Hepatocyte (in vitro differentiated cells): Measurements from ENCODE around the gene FMO5. TPM values are rescaled to one million over a fixed set of nuclear protein-coding genes. Genes with fewer than 3 reads are reported as not detected.
A peak's percentile ranks its signal among the peaks of the same experiment; 100 is the strongest.
"Not testable (repeated sequence)": the region's sequence is repeated elsewhere in the genome, so short reads cannot be mapped to it uniquely, and the experiment has no call there.

Experiments used
- DNase-seq: peaks from one replicate; pipeline ENCODE4 v3.0.0-alpha.2; 2016; ENCODE audit warnings: low spot score
- H2AFZ ChIP-seq: fragments of 200-600 bp; sonication (generic); 2 replicates; pipeline ENCODE4 v1.6.0; 2016; ENCODE audit warnings: antibody characterized with exemption, mild to moderate bottlenecking
- H3K27ac ChIP-seq: fragments of 200-600 bp; sonication (generic); 2 replicates; pipeline ENCODE4 v1.5.1; 2016; ENCODE audit warnings: mild to moderate bottlenecking
- H3K27me3 ChIP-seq: fragments of 200-600 bp; sonication (generic); 2 replicates; pipeline ENCODE4 v1.6.1; 2016
- H3K36me3 ChIP-seq: fragments of 200-600 bp; sonication (generic); replicated peaks from 2 replicates; pipeline ENCODE4 v1.5.1; 2016; ENCODE audit warnings: low read depth; ENCODE audit not compliant: insufficient read depth
- H3K4me1 ChIP-seq: fragments of 200-600 bp; sonication (generic); 2 replicates; pipeline ENCODE4 v1.5.1; 2016; ENCODE audit warnings: mild to moderate bottlenecking, moderate library complexity; ENCODE audit not compliant: insufficient read depth
- H3K4me2 ChIP-seq: fragments of 200-600 bp; sonication (generic); 2 replicates; pipeline ENCODE4 v1.6.0; 2016
- H3K4me3 ChIP-seq: fragments of 200-600 bp; sonication (generic); 2 replicates; pipeline ENCODE4 v1.5.1; 2016; ENCODE audit warnings: mild to moderate bottlenecking
- H3K79me2 ChIP-seq: fragments of 200-600 bp; sonication (generic); 2 replicates; pipeline ENCODE4 v1.6.0; 2017; ENCODE audit warnings: mild to moderate bottlenecking
- H3K9me2 ChIP-seq: fragments of 200-600 bp; sonication (generic); replicated peaks from 2 replicates; pipeline ENCODE4 v1.6.0; 2017; ENCODE audit warnings: mild to moderate bottlenecking; ENCODE audit not compliant: insufficient read depth
- H3K9me3 ChIP-seq: fragments of 200-600 bp; sonication (generic); 2 replicates; pipeline ENCODE4 v1.5.1; 2016; ENCODE audit warnings: low read depth, mild to moderate bottlenecking
- H4K20me1 ChIP-seq: fragments of 200-600 bp; sonication (generic); 2 replicates; pipeline ENCODE4 v1.6.0; 2016; ENCODE audit warnings: mild to moderate bottlenecking; ENCODE audit not compliant: insufficient read depth, poor library complexity, severe bottlenecking
- CTCF ChIP-seq: fragments of 200-600 bp; sonication (generic); IDR thresholded peaks from 2 replicates; pipeline ENCODE4 v1.5.1; 2016; ENCODE audit warnings: antibody characterized with exemption, mild to moderate bottlenecking; ENCODE audit not compliant: poor library complexity
- EZH2 ChIP-seq: fragments of 200-600 bp; sonication (generic); IDR thresholded peaks from 2 replicates; pipeline ENCODE4 v1.6.1; 2016; ENCODE audit warnings: antibody characterized with exemption, mild to moderate bottlenecking, borderline replicate concordance
- EZH2phosphoT487 ChIP-seq: fragments of 200-600 bp; sonication (generic); IDR thresholded peaks from one replicate; pipeline ENCODE4 v1.6.1; 2018; ENCODE audit warnings: antibody characterized with exemption, mild to moderate bottlenecking, low read depth, moderate library complexity; ENCODE audit not compliant: unreplicated experiment, severe bottlenecking
- WGBS: methylation state at CpG from one replicate; pipeline ENCODE4 v1.1.6; 2016; ENCODE audit warnings: low lambda C conversion rate; ENCODE audit errors: missing lambda C conversion rate; 5-methylcytosine and 5-hydroxymethylcytosine counted together
- polyA plus RNA-seq: library from polyadenylated mRNA; unstranded; fragments of >200 nt; fragmentation: Nextera tagmentation; extraction: Ambion mirVana; gene quantifications from 2 replicates; pipeline ENCODE4 v1.2.1, GENCODE V29; 2016
- total RNA-seq: library from RNA; depleted of rRNA; stranded (reverse); fragments of >200 nt; gene quantifications from 2 replicates; pipeline ENCODE4 v1.2.3, GENCODE V29; 2014

FMO5 gene
- total and polyA plus RNA-seq, 2 experiments from 2014 or later, result 44.6 to 48.6 TPM

GRCh38 chr1:147241934-147242448 is 16.9 kb upstream of the FMO5 start:
- Histone ChIP-seq H3K9me3 (no peaks in the 10 kb centered on the region), H3K27me3 (no peaks in the 10 kb centered on the region), H4K20me1 (peaks cover 5% of the 10 kb centered on the region), H3K27ac (peak overlapping the region; percentile 70), H3K4me3 (peak overlapping the region; percentile 3), H2AFZ (peak overlapping the region; percentile 62), H3K9me2 (no peaks in the 10 kb centered on the region), H3K4me1 (peaks cover 36% of the 10 kb centered on the region), H3K36me3 (no peaks in the 10 kb centered on the region), H3K4me2 (peak overlapping the region; percentile 72), H3K79me2 (peaks cover 38% of the 10 kb centered on the region)
- DNase-seq, result no peak
- WGBS, result 39% methylated on average over 9 of the region's 9 CpGs
- TF ChIP-seq CTCF (no peak), EZH2phosphoT487 (no peak), EZH2 (no peak)

- H3K4me3 ChIP-seq, H3K36me3 ChIP-seq, H3K27me3 ChIP-seq, H3K9me2 ChIP-seq, H4K20me1 ChIP-seq, H2AFZ ChIP-seq, DNase-seq, H3K9me3 ChIP-seq: not testable (repeated sequence)
- H3K4me2 ChIP-seq, result peak overlapping the region; percentile 49
- 23% methylated on average over 5 of the region's 5 CpGs for WGBS
- peaks cover 38% of the 10 kb centered on the region for H3K4me1 ChIP-seq
- peak overlapping the region; percentile 74 for H3K27ac ChIP-seq
- H3K79me2 ChIP-seq, result peaks cover 20% of the 10 kb centered on the region
These were observed 15.1 kb upstream of the FMO5 start for GRCh38 chr1:147240131-147240721.

GRCh38 chr1:147238925-147239820 is 14.0 kb upstream of the FMO5 start:
- peak overlapping the region; percentile 49 for H3K4me2 ChIP-seq
- WGBS, result 40% methylated on average over 11 of the region's 11 CpGs

GRCh38 chr1:147238053-147238902 is 13.1 kb upstream of the FMO5 start:
- Histone ChIP-seq H3K36me3 (no peaks in the 10 kb centered on the region), H3K9me3 (no peaks in the 10 kb centered on the region), H3K27ac (peak overlapping the region; percentile 74), H3K4me1 (peaks cover 32% of the 10 kb centered on the region), H3K4me3 (no peak overlapping the region), H3K79me2 (peaks cover 2% of the 10 kb centered on the region), H2AFZ (no peak overlapping the region), H3K4me2 (peak overlapping the region; percentile 49), H4K20me1 (no peaks in the 10 kb centered on the region), H3K9me2 (no peaks in the 10 kb centered on the region), H3K27me3 (no peaks in the 10 kb centered on the region)
- DNase-seq, result peak; percentile 32
- WGBS, result 53% methylated on average over 3 of the region's 3 CpGs
- TF ChIP-seq EZH2 (no peak), CTCF (no peak), EZH2phosphoT487 (no peak)

More at GRCh38 chr1:147238925-147239820, 14.0 kb upstream of the FMO5 start:
- no peak overlapping the region for H3K4me3 ChIP-seq
- no peaks in the 10 kb centered on the region for H3K27me3 ChIP-seq
- H4K20me1 ChIP-seq, result no peaks in the 10 kb centered on the region
- H2AFZ ChIP-seq, result peak overlapping the region; percentile 10
- no peaks in the 10 kb centered on the region for H3K9me3 ChIP-seq
- H3K4me1 ChIP-seq, result peaks cover 36% of the 10 kb centered on the region
- no peak for DNase-seq
- H3K79me2 ChIP-seq, result peaks cover 10% of the 10 kb centered on the region
- peak overlapping the region; percentile 74 for H3K27ac ChIP-seq
- no peaks in the 10 kb centered on the region for H3K9me2 ChIP-seq
- no peak for TF ChIP-seq EZH2
- H3K36me3 ChIP-seq, result no peaks in the 10 kb centered on the region
